GM18498 (cell line): ENCODE results near the gene DMWD.
A peak's percentile ranks its signal among the peaks of the same experiment; 100 is the strongest.

Source experiments
- ATAC-seq: cut with Tn5 transposase; IDR thresholded peaks from one replicate; pipeline ENCODE4 v1.9.1; 2021; ENCODE audit warnings: mild to moderate bottlenecking, moderate library complexity; ENCODE audit not compliant: unreplicated experiment

Gene DMWD

DNA sequence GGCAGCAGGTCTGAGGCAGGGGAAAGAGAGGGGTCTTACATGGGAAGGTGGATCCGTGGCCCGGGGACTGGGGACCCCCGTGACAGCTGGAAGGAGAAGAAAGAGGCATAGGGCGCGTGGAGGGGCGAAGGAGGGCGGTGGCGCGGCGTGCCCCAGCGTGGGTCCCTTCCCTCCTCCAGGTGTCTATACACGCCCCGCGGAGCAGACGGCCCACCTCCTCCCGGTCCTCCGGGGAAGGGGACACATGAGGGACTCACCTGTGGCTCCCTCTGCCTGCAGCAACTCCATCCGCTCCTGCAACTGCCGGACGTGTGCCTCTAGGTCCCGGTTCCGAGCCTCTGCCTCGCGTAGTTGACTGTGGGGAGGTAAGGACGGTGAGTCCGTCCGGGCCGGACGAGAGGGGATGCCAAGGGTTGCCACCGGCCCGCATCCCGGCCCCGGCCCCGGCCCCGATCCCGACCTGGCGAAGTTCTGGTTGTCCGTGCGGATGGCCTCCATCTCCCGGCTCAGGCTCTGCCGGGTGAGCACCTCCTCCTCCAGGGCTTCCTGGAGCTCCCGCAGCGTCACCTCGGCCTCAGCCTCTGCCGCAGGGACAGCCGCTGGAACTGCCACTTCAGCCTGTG lies 21.2 kb downstream of the DMWD start:
- ATAC-seq = no peak

DNA sequence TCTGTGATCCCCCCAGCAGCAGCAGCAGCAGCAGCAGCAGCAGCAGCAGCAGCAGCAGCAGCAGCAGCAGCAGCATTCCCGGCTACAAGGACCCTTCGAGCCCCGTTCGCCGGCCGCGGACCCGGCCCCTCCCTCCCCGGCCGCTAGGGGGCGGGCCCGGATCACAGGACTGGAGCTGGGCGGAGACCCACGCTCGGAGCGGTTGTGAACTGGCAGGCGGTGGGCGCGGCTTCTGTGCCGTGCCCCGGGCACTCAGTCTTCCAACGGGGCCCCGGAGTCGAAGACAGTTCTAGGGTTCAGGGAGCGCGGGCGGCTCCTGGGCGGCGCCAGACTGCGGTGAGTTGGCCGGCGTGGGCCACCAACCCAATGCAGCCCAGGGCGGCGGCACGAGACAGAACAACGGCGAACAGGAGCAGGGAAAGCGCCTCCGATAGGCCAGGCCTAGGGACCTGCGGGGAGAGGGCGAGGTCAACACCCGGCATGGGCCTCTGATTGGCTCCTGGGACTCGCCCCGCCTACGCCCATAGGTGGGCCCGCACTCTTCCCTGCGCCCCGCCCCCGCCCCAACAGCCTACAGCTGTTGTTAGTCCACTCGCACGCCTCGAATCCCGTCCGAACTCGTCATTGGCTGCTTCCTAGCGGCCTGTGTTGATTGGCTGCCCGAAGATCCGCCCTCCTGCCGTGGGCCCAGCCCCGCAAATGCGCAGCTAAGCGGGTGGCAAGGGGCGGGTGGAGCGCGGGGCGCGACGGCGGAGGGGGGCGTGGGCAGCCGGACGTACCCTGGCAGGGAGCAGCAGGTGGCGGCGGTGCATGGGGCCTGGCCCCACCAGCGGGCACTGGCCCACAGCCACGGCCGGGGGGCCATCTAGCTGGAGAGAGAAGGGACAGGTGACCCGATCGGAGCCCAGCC lies 22.2 kb downstream of the DMWD start:
- peak; percentile 57 for ATAC-seq

DNA sequence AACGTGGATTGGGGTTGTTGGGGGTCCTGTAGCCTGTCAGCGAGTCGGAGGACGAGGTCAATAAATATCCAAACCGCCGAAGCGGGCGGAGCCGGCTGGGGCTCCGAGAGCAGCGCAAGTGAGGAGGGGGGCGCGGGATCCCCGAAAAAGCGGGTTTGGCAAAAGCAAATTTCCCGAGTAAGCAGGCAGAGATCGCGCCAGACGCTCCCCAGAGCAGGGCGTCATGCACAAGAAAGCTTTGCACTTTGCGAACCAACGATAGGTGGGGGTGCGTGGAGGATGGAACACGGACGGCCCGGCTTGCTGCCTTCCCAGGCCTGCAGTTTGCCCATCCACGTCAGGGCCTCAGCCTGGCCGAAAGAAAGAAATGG lies 22.8 kb downstream of the DMWD start:
- peak; percentile 15 for ATAC-seq

DNA sequence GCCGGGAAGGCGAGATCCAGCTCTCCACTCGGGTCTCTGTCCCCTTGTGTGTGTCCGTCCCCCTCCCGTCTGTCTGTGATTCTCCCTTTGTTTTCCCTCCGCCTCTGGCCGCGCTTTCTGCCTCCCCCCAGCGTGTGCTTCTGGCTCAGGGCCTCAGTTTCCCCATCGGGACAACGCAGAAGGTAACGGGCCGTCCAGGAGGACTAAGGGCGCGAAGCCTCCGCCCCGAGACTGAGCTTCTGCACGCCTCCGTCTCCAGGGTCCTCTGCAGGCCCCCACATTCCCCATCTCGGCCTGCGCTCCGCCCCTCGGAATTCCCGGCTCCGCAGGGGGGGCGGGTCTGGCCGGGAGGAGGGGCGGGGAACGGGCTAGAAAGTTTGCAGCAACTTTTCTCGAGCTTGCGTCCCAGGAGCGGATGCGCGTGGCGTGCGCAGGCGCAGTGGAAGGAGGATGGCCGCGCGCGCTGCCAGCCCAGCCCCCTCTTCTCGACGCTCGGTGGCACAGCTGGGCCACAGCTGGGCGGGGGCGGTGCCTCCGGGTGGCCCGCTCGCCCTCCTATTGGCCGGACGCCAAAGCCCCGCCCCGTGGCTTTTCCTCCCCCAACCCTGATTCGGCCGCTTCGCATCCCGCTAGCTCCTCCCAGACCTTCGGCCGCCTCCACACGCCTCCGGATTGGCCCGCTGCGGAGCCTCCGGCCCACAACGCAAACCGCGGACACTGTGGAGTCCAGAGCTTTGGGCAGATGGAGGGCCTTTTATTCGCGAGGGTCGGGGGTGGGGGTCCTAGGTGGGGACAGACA lies 23.5 kb downstream of the DMWD start, which contains the start of gene SIX5:
Gene SIX5, minus strand, starts transcription at position 269 of the 799 bp plus-strand sequence. CDS start 408 bp downstream, outside the sequence.
- ATAC-seq = peak; percentile 66

DNA sequence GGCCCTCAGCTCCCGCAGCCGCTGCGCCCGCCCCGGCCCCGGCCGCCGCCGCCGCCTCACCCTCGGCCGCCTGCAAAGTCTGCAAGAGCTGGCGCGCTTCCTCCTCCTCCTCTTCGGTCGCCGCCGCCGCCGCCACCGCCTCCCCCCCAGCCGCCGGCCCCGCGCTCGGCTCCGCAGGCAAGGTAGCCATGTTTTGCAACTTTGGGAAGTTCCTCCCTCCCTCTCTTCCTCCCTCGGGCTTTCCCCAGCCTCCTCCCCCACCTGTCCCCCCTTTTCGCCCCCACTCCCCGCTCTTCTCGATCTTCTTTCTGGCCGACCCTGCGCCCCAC lies 24.0 kb downstream of the DMWD start:
- ATAC-seq = no peak

DNA sequence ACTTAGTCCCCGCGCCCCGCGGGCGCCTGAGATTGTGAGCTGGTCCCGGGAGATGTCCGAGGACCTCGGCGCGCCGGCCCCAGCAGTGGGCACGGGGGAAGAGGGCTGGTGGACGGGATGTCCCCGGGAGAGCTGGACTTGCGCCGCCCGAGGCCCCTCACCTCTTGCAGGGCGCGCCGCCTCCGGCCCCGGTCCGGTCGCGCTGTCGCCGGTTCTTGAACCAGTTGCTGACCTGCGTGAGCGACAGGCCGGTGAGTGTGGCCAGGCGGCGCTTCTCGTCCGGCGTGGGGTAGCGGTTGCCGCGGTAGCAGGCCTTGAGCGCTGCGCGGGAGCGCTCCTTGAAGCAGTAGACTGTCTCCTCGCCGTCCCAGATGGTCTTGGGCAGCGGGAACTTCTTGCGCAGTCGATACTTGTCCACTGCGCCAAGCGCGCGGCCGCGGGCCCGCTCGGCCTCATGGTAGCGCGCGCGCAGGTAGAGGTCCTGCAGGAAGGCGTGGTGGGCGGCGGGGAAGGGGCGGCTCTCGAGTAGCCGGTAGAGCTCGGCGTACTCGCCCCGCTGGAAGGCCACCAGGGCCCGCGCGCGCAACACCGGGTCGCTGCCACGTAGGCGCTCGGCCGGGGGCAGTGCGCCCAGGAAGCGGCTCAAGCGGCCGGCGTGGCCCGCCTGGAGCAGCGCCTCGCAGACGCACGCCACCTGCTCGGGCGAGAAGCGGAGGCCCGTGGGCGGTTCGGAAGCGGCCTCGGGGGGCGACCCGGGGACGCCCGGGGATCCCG lies 24.6 kb downstream of the DMWD start:
- no peak for ATAC-seq

DNA sequence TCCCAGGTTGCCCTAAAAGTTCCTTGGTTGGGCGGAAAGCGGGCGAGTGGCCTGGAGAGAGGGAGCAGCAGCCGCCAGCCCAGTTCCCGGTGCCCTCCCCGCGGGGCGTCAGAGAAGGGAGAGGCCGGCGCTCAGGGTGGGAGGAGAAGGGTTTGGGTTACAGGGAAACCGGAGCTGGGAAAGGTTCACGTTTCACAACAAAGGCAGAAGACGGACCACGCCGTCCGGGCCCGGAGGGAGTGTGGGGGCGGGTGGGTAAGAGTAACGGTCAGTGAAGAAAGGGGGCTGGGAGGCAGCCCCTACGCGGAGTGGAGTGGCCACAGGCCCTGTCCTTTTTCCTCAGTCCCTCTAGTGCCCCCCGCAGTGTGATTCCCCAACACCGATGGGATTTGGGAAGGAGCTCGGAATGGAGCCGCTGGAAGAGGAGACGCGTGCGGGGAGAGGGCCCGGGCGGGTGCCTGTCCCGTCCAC lies 25.2 kb downstream of the DMWD start:
- ATAC-seq = no peak

DNA sequence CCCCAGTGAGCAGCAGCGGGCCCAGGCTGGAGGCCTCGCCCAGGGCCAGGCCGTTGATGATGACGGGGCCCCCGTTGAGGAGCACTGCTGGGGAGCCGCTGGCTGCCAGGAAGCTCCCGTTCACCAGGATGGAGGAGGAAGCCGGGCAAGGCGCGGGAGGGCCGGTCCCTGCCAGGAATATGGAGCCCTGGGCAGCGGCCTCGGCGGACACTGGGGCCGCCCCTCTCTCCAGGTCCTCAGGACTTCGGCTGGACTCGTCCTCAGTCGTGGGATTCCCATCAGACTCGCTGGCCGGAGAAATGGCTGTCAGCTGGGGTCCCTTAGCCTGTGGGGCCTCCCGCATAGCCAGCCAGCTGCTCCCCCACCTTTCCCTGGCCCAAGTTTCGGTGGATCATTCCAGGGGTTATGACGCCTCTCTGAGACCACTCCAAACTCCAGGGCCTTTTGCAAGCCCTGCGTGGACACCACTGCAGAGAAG lies 25.7 kb downstream of the DMWD start:
- ATAC-seq = no peak

DNA sequence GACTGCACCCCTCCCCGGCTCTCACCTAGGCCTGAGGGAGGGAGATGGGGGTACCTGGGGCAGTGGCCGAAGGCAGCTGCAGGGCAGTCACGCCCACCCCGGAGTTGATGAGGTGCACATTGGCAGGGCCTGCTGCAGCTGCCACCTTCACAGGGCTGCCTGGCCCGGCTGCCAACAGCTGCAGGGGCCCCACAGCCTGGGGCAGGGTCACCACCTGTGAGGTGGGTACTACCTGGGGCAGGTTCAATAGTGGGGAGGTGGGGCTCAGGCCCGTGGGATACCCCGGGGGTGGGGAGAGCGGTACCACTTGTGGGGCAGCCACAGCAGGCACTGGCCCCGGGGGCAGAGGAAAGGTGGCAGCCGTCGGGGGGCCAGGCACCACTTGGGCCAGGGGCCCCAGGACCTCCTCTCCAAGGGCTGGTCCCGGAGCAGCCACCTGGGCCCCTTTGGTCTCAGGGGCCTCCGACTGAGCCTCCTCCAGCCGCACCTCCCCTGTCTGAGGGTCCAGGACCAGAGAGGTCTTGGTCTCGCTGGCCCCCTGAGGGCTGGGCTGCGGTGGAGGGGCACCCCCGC lies 26.3 kb downstream of the DMWD start:
- no peak for ATAC-seq

DNA sequence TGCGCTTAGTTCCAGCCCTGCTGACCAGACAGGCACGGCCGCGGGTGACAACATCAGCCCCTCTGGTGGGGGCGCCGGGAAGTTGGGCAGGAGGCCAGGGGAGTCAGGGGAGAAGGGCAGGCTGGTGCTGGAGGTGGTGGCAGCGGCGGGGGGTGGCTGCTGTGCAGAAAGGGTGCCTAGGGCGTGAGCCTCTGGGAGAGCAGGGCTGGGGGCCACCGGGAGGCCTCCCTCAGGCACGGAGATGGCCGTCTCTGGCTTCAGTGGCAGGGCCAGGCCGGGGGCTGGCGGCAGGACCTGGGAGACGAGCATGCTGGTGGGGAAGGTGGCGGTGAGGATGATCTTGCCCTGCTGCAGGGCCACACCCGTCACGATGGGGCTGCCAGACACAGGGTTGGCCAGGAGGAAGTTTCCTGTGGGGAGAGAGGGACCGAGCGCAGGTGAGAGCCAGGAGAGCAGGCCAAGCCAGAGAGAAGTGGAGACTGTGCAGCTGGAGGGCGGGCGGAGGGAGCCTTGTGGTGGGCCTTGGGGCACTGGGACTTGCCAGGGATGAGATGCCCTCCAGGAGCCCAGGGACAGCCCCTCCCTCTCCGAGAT lies 26.8 kb downstream of the DMWD start:
- no peak for ATAC-seq

DNA sequence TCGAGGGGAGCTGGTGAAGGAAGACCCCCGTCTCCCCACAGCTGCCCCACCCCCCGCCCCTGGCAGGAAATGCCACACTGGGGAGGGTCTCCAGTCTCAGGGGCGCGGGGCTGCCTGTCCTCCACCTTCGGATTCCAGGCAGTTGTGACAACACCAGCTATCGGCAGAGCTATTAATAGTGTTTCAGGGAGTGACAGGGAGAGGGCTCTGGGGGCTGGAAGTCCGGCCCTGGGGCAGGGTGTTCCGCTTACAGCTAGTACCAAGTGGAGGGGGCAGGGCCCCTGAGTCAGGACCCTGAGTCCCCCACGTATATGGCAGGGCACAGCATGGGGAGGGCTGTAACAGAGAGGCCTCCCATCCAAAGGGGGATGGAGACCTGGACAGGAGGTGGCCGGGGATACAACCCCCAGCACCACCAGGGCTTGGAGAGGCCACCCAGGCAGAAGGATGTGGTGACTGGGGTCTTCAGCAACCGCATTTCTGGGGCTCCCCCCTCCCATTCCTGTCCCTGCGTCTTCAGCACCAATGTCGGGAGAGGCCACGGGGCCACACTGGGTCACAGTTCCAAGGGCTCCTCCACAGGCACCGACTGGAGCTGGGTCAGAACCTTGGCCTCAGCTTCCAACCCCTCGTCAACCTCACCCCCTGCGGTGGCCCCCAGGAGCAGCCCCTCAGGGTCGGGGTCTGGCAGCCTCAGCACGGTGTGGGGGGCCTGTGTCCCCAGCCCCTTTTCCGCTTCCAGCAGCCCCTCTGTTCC lies 27.5 kb downstream of the DMWD start:
- no peak for ATAC-seq

DNA sequence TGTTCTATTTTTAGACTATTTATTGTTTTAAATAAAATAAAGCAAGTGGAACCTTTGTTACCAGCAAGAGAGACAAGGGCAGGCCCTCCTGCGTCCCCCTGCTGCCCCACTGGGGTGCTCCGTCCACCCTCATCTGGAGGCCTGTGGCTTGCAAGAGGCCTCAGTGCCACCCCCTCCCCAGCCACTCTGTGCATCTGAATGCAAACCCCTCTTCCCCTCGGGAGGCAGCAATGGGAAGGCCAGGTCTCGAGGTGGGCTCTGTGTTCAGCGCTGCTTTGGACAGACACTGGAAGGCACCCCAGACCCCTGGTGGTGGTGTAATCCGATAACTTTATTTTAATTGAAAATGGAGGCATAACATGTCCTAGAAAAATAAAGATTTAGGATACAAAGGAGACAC lies 28.2 kb downstream of the DMWD start:
- ATAC-seq = no peak

DNA sequence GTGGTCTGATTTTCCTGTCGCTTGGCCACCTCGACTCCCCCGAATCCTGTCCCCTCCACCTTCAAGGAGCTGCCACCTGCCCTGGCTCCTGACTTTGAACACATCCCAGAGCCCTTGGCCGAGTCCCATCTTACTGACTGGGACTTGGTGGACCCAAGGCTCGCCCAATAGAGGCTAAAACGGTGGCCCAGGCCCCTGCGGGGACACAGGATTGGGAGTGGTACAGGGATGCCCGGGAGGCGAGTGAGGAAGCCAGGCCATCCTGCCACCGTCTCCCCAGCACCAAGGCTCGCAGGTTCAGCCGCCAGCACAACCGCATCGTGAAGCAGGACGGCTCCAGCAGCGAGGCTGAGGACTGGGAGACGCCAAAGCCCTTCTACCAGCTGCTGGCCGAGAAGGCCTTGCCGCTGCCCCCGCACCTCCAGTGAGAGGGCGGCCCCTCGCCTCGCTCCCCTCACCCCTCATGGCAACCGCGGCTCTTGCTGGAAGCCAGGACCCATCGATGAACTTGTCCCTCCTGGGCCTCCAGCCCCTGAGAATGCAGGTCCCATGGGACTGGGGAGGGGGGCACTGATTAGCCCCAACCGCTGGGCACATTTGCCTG lies 28.9 kb downstream of the DMWD start:
- ATAC-seq = no peak

DNA sequence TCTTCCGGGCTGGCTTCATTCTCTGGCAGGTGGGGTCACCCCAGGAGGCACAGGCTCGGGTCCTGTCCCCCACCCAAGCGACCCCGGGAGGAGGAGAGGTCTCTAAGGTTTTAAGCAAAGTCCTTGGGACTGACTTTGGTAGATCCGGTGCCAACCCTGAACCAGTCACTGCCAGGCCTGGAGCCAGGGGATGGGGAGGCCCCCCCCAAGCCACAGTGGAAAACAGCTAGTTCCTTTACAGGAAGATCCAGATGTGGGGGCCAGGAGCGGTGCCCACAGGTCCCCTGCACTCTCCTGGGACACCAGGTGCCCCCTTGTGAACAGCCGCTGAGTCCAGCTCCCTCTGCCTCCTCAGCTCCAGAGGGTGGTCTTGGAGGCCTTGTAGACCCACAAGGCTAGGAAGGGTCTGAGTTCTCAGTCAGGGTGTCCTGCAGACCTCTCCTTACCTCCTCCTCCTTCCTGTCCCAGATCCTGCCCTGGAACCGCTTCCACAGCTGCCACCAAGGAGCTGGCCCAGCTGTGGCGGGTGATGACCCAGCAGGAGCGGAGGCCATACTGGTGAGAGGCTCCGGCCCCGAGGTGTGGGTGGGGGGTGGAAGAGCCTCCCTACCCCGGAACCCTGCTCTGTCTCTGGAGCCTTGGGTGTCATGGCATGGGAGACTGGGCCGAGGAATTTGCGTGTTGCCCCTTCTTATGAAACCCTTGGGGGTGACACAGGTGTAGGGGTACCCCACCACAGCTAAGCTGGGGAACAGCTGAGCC lies 29.6 kb downstream of the DMWD start:
- ATAC-seq = no peak

DNA sequence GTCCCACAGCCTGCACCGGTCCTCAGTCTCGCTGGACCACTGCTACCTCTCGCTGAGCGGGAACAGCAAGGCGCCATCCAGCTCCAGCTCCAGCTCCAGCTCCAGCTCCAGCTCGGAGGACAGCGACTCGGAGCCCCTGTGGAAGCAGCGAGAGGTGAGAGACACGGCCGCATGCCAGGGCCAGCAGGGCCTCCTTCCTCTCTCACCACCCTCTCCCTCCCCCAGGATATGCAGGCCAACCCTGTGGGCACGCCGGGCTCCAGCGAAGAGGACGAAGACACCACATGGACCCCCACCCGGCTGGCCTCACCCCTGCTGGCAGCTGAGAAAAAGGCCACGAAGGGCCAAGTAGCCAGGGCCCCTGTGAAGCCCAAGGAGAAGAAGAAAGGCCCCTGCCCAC lies 30.9 kb downstream of the DMWD start:
- no peak for ATAC-seq

DNA sequence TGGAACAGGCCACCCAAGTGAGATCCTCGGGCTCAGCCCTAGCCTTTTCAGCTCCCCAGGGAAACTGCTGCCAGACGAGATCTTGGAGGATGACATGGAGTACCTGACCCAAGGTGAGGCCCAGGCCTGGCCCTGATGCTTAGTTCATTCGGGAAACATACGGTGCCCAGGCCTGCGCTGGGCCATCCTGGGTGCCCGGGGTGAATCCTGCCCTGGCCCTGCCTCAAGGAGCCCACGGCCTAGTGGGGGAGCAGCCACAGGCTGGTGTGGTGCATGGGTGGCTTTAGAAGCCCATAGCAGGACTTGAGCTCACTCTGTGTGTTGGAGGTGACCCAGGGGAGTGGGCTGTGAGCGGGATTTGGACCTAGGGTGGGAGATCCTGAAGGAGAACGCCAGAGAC lies 33.7 kb downstream of the DMWD start:
- ATAC-seq = no peak

DNA sequence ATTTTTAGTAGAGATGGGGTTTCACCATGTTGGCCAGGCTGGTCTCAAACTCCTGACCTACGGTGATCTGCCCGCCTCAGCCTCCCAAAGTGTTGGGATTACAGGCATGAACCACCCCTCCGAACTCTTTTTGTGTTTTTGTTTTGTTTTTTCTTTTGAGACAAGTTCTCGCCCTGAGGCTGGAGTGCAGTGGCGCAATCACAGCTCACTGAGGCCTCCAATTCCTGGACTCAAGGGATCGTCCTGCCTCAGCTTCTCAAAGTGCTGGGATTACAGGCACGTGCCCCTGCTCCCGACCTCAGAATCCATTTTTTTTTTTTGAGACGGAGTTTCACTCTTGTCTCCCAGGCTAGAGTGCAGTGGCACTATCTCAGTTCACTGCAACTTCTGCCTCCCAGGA lies 35.0 kb downstream of the DMWD start:
- no peak for ATAC-seq

DNA sequence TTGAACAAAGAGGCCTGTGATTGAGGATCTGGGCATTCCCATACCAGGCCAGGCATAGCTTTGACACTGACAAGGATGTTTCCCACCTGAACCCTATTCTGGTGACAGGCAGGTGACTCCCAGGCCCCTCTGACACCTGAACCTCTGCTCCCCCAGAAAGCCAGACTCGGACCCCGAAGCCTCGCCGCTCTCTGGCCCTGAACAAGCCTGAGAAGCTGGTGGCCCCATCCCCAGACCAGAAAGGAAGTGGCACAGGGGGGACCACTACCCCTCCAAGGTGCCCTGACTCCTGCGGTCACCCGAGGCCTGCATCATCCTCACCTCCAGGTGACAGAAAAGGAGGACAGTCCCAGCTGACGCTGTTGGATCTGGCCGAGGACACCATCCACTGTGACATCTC lies 38.3 kb downstream of the DMWD start:
- no peak for ATAC-seq
